Fibroblast of mammary gland (primary cell): ENCODE data around the gene BTF3L4.
"Not testable (repeated sequence)": the region's sequence is repeated elsewhere in the genome, so short reads cannot be mapped to it uniquely, and the experiment has no call there.

Experiments used
- DNase-seq: peaks from one replicate; pipeline ENCODE4 v3.0.0-alpha.2; 2010; ENCODE audit warnings: low read depth
- H3K4me3 ChIP-seq: 2 replicates; pipeline ENCODE4 v1.5.1; 2011; ENCODE audit warnings: low read depth, mild to moderate bottlenecking, low read length, moderate library complexity; ENCODE audit not compliant: control insufficient read depth
- TF ChIP-seq, protein P1 (sequence below): conservative IDR thresholded peaks from 2 replicates; pipeline ENCODE4 v1.5.1; 2011; ENCODE audit warnings: low read depth, low read length, inconsistent platforms; ENCODE audit not compliant: control insufficient read depth, insufficient read depth

BTF3L4 gene

DNA sequence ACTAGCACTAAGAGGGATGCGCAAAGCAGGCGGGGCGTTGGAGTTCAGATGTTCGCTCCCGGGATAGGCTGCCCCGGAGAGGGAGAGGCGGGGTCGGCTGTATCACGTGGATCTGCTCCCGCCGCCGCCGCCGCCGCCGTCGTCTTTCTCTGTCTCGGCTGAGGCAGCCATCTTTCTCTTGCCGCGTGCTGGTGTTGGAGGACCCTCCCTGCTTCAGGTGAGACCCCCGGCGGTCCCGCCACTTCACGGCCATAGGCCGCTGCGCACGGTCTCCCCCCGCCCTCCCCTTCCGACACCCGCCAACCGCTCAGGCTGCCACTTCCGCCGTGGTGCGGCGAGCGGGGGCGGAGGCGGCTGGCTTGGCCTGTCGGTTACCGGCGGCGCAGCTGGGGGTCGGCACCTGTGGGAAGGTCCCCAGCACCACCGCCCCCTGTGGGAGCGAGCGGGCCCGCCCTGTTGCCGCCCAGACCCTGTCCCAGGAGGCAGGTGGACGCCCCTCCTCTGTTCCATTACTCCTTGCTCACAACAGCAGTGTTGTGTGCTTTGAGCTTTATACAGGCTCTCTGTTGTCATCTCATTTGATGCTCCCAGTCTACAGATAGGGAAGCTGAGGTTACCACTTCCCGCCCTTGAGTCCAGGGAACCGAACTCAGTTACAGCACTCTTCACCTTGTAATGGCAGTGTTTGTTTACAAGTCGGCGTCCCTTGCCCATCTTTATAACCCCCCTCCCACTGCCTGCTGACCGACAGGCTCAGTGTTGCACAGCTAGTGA, at the start of gene BTF3L4:
Gene BTF3L4 (plus strand): TSS at position 133 of the 774 bp plus-strand sequence. CDS start 3,553 bp downstream, outside the sequence.
- peak; percentile 87 for DNase-seq
- TF ChIP-seq, protein P1, sequence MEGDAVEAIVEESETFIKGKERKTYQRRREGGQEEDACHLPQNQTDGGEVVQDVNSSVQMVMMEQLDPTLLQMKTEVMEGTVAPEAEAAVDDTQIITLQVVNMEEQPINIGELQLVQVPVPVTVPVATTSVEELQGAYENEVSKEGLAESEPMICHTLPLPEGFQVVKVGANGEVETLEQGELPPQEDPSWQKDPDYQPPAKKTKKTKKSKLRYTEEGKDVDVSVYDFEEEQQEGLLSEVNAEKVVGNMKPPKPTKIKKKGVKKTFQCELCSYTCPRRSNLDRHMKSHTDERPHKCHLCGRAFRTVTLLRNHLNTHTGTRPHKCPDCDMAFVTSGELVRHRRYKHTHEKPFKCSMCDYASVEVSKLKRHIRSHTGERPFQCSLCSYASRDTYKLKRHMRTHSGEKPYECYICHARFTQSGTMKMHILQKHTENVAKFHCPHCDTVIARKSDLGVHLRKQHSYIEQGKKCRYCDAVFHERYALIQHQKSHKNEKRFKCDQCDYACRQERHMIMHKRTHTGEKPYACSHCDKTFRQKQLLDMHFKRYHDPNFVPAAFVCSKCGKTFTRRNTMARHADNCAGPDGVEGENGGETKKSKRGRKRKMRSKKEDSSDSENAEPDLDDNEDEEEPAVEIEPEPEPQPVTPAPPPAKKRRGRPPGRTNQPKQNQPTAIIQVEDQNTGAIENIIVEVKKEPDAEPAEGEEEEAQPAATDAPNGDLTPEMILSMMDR: no peak
- peak within 1 kb of the TSS; percentile 94 for H3K4me3 ChIP-seq

DNA sequence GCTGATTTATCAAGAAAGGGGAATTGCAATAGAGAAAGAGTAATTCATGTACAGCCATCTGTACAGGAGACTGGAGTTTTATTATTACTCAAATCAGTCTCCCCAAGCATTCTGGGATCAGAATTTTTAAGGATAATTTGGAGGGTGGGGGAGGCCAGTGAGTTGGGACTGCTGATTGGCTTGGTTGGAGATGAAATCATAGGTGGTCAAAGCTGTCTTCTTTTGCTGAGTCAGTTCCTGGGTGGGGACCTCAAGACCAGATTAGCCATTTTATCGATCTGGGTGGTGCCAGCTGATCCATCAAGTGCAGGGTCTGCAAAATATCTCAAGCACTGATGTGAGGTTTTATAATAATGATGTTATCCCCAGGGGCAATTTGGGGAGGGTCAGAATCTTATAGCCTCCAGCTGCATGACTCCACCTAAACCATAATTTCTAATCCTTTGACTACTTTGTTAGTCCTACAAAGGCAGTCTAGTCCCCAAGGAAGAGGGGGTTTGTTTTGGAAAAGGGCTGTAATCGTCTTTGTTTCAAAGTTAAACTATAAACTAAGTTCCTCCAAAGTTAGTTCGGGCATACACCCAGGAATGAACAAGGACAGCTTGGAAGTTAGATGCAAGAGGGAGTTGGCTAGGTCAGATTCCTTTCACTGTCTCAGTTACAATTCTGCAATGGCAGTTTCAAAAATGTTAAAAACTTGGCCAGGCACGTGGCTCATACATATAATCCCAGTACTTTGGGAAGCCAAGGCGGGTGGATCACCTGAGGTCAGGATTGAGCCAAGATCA, 48.7 kb upstream of the BTF3L4 start:
- no peak overlapping the region for H3K4me3 ChIP-seq
- peak; percentile 7 for DNase-seq
- TF ChIP-seq, protein P1: no peak

DNA sequence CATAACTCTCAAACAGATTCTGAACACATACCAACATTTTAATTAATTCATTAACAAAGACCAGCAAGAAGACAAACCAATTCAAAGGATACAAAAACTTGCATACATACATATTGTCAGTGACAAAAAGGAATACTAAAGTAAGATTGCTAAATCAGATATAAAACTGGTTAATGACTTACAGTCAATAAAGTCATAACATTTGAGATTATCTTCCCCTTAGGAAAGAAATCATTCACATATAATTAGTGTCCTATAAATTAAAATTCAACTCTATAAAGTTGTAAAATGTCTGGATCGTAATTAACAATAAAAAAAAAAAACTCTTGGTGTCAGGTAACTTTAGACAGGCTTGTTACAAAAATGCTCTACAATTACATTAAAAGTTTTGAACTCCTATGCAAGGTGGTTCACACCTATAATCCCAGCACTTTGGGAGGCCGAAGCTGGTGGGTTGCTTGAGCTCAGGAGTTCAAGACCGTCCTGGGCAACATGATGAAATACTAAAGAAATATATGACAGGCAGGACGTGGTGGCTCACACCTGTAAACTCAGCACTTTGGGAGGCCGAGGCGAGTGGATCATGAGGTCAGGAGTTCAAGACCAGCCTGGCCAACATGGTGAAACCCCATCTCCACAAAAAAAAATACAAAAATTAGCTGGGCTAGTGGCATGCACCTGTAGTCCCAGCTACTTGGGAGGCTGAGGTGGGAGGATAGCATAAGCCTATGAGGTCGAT, 47.9 kb upstream of the BTF3L4 start:
- TF ChIP-seq, protein P1: no peak
- DNase-seq: no peak
- H3K4me3 ChIP-seq: no peak overlapping the region

DNA sequence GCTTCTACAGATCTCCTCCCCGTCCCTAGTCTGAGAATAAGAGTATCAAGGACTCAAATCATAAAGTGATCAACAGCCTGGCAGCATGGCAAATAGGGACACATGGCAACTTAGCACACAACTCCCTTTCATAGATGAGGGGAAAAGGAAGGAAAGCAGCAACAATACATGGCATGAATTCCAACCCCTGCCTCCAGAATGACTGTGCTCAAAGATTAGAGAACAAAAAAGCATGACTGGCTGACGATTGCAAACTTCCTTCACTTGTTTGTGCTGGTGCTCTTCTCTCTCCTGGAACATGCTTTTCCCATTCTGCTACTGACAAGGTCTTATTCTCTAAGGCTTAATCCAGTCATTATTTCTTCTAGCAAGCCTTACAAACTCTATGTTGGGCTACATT, 34.0 kb upstream of the BTF3L4 start:
- H3K4me3 ChIP-seq: no peak overlapping the region
- DNase-seq: no peak
- TF ChIP-seq, protein P1: no peak

DNA sequence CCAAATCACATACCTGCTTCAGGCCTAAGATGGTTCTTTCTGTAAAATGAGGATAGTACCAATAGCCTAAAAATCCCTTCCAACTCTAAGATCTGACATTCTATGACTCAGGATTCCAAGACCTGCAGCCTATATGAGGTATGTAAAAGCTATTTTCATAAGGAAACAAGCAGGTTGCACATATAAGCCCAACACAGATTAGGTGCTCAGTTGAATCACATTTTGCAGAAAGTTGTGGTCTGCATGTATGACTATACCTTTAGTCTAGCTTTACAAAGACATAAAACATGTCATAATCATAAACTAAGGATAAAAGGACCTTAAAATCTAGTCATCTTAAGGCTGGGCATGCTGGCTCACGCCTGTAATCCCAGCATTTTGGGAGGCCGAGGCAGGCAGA, 29.8 kb upstream of the BTF3L4 start:
- no peak overlapping the region for H3K4me3 ChIP-seq
- DNase-seq: no peak
- TF ChIP-seq, protein P1: no peak

DNA sequence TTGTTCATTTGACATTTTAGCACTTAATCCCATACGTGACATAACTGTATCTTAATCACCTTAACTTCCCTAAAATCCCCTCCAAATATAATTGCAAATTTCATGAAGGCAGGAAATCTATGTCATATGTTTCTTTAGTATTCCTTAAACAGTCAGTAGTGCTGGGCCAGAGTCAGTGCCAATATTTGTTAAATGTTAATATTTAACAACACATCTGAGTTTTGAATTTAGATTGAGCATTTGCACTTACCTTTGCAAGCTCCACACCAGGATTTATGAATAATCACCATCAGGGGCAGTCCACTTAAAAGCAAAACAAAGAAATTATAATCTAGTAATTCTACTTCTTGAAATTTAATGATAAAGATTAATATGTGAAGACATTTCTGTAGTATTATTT, 27.8 kb upstream of the BTF3L4 start:
- H3K4me3 ChIP-seq: no peak overlapping the region
- TF ChIP-seq, protein P1: no peak
- no peak for DNase-seq

DNA sequence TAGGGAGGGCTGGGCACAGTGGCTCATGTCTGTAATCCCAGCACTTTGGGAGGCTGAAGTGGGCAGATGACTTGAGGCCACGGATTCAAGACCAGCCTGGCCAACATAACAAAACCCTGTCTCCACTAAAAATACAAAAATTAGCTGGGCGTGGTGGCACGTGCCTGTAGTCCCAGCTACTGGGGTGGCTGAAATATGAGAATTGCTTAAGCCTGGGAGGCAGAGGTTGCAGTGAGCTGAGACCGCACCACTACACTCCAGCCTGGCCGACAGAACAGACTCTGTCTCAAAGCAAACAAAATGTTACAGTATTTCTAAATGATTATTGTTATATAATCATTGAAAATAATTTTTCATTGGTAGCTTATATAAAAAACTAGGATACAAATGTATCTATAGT, 27.3 kb upstream of the BTF3L4 start:
- not testable (repeated sequence) for H3K4me3 ChIP-seq, DNase-seq
